Gastroesophageal sphincter (tissue), 4 donors: Measurements from ENCODE around the gene ADCY10. TPM values are rescaled to one million over a fixed set of nuclear protein-coding genes. Genes with fewer than 3 reads are reported as not detected.

Experiments
- ATAC-seq: fragments of 150-250 bp; one replicate; pipeline ENCODE4 v1.9.1; 2016; ENCODE audit warnings: mild to moderate bottlenecking, moderate library complexity
- H3K27ac ChIP-seq, 4 donors: fragments of 200-600 bp; sonication (generic) in 3 of 4; 1 replicate in 3 of 4; 2 replicates in 1 of 4; pipeline ENCODE4 v1.5.1; 2016 to 2019
- H3K27me3 ChIP-seq: fragments of 200-600 bp; sonication (generic); one replicate; pipeline ENCODE4 v1.5.1; 2019
- H3K36me3 ChIP-seq, 2 donors: fragments of 200-600 bp; sonication (generic); one replicate each; pipeline ENCODE4 v1.5.1; 2019; ENCODE audit warnings: control low read depth in 1 of 2
- H3K4me1 ChIP-seq, 3 donors: fragments of 200-600 bp; sonication (generic); 1 replicate in 2 of 3; 2 replicates in 1 of 3; pipeline ENCODE4 v1.5.1; 2016 to 2019; ENCODE audit warnings: control low read depth in 2 of 3
- H3K4me3 ChIP-seq, 2 donors: fragments of 200-600 bp; sonication (generic); one replicate each; pipeline ENCODE4 v1.5.1; 2019; ENCODE audit warnings: mild to moderate bottlenecking in 1 of 2, moderate library complexity in 1 of 2
- H3K9me3 ChIP-seq, 3 donors: fragments of 200-600 bp; sonication (generic); one replicate each; pipeline ENCODE4 v1.5.1; 2017 to 2019; ENCODE audit warnings: control low read depth in 2 of 3
- CTCF ChIP-seq, 4 experiments: fragments of 200-600 bp in 2 of 4; fragments of 450-650 bp in 2 of 4; sonication (generic) in 1 of 4; IDR thresholded peaks; one replicate each; pipeline ENCODE4 v1.5.1; 2017 to 2019; ENCODE audit warnings: antibody characterized with exemption in 4 of 4, mild to moderate bottlenecking in 2 of 4, moderate library complexity in 2 of 4
- EP300 ChIP-seq: sonication (generic); formaldehyde crosslinking; IDR thresholded peaks from one replicate; pipeline ENCODE4 v1.6.1; 2017; ENCODE audit warnings: antibody characterized with exemption, mild to moderate bottlenecking
- POLR2A ChIP-seq, 2 donors: fragments of 450-650 bp; IDR thresholded peaks; one replicate each; pipeline ENCODE4 v1.6.1; 2017; ENCODE audit warnings: antibody characterized with exemption in 2 of 2, mild to moderate bottlenecking in 2 of 2, moderate library complexity in 1 of 2
- POLR2AphosphoS5 ChIP-seq: sonication (generic); formaldehyde crosslinking; IDR thresholded peaks from one replicate; pipeline ENCODE4 v1.6.1; 2017; ENCODE audit warnings: antibody characterized with exemption
- WGBS, 2 donors: methylation state at CpG; one replicate each; pipeline ENCODE4 v1.1.5; 2018; ENCODE audit warnings: low coverage in 1 of 2; 5-methylcytosine and 5-hydroxymethylcytosine counted together
- total RNA-seq, 4 donors: library from RNA; depleted of rRNA; stranded (reverse); fragments of >200 nt; gene quantifications; one replicate each; pipeline ENCODE4 v1.1.0, GENCODE V29; 2016

The ADCY10 gene
- total RNA-seq, 4 donors from 2014 or later = 0.12 to 0.16 TPM; not detected in 2

GRCh38 chr1:167936930-167937708 lies 23.2 kb upstream of the ADCY10 start, which contains the start of gene MPC2:
TSS of gene MPC2 (minus strand) at chr1:167937072. CDS start at chr1:167935841, 1,231 bp downstream.
- TF ChIP-seq EP300 (no peak), POLR2AphosphoS5 (peak; percentile 40)
- peak within 1 kb of the TSS; percentile 95 to 100 for H3K4me3 ChIP-seq
- peak within 1 kb of the TSS; percentile 89 to 99 (median 98) for H3K27ac ChIP-seq
- peak; percentile 1 for ATAC-seq
- peaks cover 0 to 69% (median 7%) of the 10 kb centered on the region in 3 donors for H3K4me1 ChIP-seq
- H3K36me3 ChIP-seq = no peaks in the 10 kb centered on the region
- 0 to 1% methylated on average over 9 to 14 of the region's 51 CpGs for WGBS, 2 donors
- no peaks in the 10 kb centered on the region for H3K27me3 ChIP-seq
- H3K9me3 ChIP-seq = no peaks in the 10 kb centered on the region

- Histone ChIP-seq H3K4me3 (peak within 1 kb of the TSS; percentile 95 to 100), H3K27ac (peak within 1 kb of the TSS; percentile 89 to 99 (median 98)), H3K27me3 (no peaks in the 10 kb centered on the region), H3K36me3 (no peaks in the 10 kb centered on the region), H3K9me3 (no peaks in the 10 kb centered on the region), H3K4me1 (peaks cover 0 to 67% (median 7%) of the 10 kb centered on the region in 3 donors)
- ATAC-seq = peak; percentile 96
- TF ChIP-seq POLR2AphosphoS5 (peak; percentile 89), EP300 (no peak), POLR2A (IDR thresholded peaks at IDR 0.05) (peak; percentile 91 to 94), CTCF (IDR thresholded peaks at IDR 0.05) (no peak)
- 0% methylated on average over 20 of the region's 58 CpGs; no CpG with 5 or more reads in 1 of the 2 donors for WGBS, 2 donors
Observed at GRCh38 chr1:167936068-167936929, 22.4 kb upstream of the ADCY10 start, which contains the start of gene DCAF6. TSS of gene DCAF6 (plus strand) at chr1:167936683. CDS start at chr1:167936912, 229 bp downstream.

- WGBS, 2 donors = 0% methylated on average over 10 to 11 of the region's 45 CpGs
- Histone ChIP-seq H3K4me3 (peak overlapping the region; percentile 63 to 100), H3K27ac (peak overlapping the region; percentile 87 to 99 (median 98)), H3K4me1 (peaks cover 0 to 67% (median 7%) of the 10 kb centered on the region in 3 donors), H3K36me3 (no peaks in the 10 kb centered on the region), H3K27me3 (no peaks in the 10 kb centered on the region), H3K9me3 (no peaks in the 10 kb centered on the region)
- TF ChIP-seq POLR2AphosphoS5 = peak; percentile 82
- TF ChIP-seq POLR2A (IDR thresholded peaks at IDR 0.05) = peak; percentile 75 to 83
- TF ChIP-seq EP300 = no peak
- ATAC-seq = no peak
Observed at GRCh38 chr1:167935216-167936067, 21.5 kb upstream of the ADCY10 start.

GRCh38 chr1:167934426-167935215 lies 20.7 kb upstream of the ADCY10 start:
- Histone ChIP-seq H3K4me3 (peak overlapping the region; percentile 63 to 100), H3K4me1 (peaks cover 0 to 66% (median 7%) of the 10 kb centered on the region in 3 donors), H3K9me3 (no peaks in the 10 kb centered on the region), H3K27ac (peak overlapping the region; percentile 87 to 99 (median 98)), H3K27me3 (no peaks in the 10 kb centered on the region), H3K36me3 (no peaks in the 10 kb centered on the region)
- WGBS, 2 donors = 5 to 17% methylated on average over 3 to 4 of the region's 4 CpGs
- TF ChIP-seq POLR2A (IDR thresholded peaks at IDR 0.05) (no peak), EP300 (no peak), CTCF (IDR thresholded peaks at IDR 0.05) (no peak), POLR2AphosphoS5 (no peak)
- no peak for ATAC-seq

- no peaks in the 10 kb centered on the region for H3K27me3 ChIP-seq
- H3K4me3 ChIP-seq = peak overlapping the region in 1 of 2 donors; percentile 100
- peaks cover 0 to 57% (median 7%) of the 10 kb centered on the region in 3 donors for H3K4me1 ChIP-seq
- H3K9me3 ChIP-seq = no peaks in the 10 kb centered on the region
- H3K27ac ChIP-seq = peak overlapping the region in 3 of 4 donors; percentile 96 to 99 (median 99)
- TF ChIP-seq CTCF (IDR thresholded peaks at IDR 0.05) (no peak), EP300 (no peak), POLR2AphosphoS5 (no peak)
- no peaks in the 10 kb centered on the region for H3K36me3 ChIP-seq
- ATAC-seq = no peak
- 46 to 58% methylated on average over 4 of the region's 4 CpGs for WGBS, 2 donors
Observed at GRCh38 chr1:167933788-167934187, 19.9 kb upstream of the ADCY10 start.
